DMS79 treated with DMSO at 0.1 percent for 48 hours (cell line): ENCODE results near the gene PHF2.

ENCODE experiments used
- DNase-seq: peaks from one replicate; lab custom pipeline; 2025; lab: John Stamatoyannopoulos, UW

Gene PHF2

DNA sequence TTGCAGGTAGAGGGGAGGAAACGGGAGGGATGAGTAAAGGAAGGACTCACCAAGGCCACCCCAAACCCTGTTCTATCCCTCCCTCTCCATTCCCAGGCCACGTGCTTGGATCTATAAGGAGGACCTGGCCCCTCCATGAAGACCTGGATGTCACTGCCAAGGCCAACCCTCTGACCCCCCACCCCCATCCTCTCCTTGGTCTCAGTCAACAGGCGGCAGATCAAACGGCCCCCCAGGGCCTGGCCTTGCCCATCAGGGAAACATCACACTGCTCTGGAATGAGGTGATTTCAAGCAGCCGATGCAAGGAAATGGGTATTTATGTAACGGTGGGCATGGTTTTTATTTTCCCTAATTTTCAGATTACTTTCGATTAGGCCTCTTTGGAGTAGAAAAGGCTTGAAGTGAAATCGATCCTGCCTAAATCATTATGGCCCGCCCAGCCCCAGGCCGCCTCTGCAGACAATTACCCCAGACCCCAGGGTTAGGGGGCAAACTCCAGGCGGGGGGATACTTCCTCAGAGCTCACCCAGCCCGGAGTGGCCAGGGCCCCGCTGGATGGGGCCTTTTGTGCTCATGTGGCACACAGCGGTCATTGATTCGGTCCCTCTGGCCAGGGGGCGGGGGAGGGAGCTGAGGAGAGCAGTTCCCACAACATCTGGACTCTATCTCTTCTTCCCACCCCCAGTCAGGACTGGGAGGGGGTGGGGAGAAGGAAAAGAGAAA, 125.3 kb downstream of the PHF2 start:
- no peak for DNase-seq

DNA sequence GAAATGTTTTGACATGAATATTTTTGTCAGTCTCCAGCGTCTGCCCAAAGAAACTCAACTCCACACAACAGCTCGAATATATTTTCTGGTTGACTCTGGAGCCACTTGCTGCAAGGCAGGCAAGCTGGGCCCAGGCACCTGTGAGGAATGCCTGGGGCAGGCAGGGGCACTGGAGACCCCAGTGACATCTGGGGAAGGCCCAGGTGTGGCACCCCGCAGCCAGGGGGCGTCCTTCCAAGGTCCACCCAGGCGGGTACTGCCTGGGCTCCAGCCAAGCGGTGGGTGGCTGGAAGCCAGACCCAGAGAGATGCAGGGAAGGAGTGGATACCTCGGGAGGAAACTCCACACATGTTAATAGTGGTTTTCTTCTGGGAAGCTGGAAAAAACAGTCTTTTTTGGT, 125.9 kb downstream of the PHF2 start:
- no peak for DNase-seq

DNA sequence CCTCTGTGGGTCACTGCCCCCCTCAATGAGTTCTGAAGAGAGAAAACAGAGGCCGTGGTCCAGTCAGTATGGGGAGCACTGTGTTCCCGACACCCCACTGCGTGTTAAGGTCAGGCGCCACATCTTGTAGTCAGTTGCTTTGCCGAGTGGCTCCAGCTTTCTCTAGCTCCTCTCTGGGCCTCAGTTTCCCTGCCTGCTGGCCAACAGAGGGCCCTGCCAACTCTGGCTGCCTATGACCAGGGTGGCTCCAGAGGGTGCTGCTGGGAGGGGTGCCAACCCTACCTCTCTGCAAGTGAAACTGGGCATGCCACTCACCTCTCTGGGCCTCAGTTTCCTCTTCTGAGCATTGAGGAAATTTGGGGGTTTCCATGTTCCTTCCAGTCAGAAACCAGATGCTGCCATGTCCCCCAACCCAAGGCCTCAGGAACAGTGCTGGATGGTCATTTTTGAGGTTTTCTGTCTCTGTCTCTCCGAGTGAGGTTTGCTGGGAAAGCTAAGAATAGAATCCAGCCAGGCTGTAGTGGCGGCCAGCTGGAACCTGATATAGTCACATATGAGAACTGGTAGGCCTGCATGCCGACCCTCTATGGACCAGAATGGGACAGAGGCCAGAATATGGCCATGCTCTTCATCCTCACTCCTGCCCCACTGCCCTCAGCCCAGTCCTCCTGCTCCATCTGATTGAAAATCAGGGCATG, 132.1 kb downstream of the PHF2 start:
- no peak for DNase-seq

DNA sequence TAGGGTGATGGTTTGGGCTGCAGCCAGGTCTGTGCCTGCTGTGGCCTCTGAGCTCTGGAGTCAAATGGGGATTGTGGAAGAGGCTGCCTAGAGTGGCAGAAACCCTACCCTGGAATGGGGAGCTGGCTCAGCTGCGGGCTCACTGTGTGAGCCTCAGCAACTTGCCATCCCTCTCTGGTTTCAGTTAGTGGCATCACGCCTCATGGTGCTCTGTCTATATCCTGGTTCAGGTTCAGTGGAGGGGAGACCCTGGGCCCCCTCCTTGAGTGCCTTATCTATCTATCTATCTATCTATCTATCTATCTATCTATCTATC, 132.6 kb downstream of the PHF2 start:
- DNase-seq: no peak

DNA sequence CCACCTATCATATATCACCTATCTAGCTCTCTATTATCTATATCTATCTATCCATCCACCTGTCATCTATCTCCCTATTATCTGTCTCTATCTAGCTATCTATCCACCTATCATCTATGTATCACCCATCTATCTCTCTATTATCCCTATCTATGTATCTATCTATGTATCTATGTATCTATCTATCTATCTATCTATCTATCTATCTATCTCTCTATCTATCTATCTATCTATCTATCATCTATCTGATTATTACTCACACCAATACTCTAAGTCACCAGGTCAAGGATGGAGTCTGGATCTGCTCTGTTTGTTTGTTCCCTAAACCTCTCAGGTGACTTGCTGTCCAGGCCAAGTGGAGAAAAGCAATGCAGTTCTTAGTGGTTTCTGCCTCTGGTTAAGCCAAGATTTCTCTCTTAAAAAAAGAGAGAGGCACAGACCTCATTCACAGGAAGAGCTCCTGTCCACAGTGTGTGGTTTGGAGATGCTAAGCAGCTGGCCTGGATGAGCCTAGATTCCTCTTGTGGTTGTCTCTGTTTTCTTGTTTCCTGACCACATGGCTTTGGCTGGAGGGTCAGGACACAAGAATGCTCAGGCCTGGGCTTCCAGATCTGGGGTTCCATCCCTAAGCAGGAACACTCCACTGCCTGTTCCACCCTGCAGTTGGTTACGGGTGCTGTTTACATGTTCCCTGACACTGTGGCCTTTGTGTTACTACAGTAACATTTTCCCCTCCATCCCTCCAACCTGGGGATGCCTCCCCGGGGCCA, 133.4 kb downstream of the PHF2 start:
- DNase-seq: no peak

DNA sequence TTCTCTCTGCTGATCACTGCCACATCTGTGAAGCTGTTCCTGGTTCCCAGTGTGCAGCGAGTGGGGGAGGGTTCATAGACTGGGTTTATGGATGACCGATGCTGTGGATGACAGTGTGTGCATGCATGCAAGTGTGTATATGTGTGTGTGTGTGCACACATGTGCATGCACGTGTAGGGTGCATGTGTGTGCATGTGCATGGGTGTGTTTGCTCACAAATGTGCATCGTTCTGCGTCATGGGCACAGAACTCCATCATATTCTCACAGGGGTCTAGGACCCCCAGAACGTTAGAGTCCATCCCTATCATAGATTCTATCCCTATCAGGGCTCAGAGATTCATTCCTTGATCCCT, 134.0 kb downstream of the PHF2 start:
- DNase-seq: no peak

DNA sequence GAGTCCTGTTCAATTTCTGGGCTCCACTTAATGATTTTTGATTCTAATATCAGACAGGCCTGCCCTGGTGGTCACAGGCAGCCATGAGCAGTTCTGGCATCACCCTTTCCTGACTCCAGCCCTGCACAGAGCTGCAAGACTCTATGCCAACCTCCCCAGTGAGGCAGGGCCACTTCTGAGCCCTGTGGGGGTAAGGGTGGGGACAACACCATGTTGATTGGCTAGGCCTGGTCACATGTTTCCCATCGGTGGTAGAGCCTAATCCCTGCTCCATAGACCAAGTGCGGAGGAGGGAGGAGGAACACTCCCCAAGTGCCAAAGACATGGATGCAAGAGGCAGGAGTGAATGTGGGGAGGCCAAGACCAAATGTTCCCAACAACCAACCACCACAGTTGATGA, 134.6 kb downstream of the PHF2 start:
- DNase-seq: no peak

DNA sequence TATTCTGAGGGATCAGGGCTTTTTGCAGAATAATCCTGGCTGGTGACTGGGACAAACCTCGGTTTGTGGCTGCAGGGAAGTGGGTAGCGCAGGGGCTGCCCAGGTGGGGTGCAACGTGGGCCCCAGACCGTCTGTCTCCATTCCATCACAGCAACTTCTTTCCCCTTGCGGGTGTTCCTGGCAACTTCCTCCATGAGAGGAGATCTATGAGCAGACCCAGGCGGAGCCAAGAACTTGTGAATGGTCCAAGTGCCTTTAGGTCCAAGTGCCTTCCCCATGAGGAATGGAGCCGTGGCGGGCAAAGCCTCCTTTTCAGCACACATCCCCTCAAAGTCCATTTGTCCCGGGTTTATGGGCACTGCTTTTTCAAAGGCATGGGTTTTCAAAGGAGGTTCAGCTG, 136.5 kb downstream of the PHF2 start:
- no peak for DNase-seq

DNA sequence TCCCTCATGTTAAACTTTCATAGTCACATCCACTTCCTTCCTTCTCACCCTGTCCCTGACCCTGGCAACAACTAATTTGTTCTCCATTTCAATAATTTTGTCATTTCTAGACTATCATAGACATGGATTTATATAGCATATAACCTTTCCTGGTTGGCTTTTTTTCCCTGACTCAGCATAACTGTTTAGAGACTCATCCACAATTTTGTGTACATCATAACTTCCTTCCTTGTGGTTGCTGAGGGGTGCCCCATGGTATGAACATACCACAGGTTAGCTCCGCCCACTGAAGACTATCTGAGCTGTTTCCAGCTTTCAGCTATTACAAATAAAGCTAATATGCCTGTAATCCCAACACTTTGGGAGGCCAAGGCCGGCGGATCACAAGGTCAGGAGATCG, 137.3 kb downstream of the PHF2 start:
- no peak for DNase-seq

DNA sequence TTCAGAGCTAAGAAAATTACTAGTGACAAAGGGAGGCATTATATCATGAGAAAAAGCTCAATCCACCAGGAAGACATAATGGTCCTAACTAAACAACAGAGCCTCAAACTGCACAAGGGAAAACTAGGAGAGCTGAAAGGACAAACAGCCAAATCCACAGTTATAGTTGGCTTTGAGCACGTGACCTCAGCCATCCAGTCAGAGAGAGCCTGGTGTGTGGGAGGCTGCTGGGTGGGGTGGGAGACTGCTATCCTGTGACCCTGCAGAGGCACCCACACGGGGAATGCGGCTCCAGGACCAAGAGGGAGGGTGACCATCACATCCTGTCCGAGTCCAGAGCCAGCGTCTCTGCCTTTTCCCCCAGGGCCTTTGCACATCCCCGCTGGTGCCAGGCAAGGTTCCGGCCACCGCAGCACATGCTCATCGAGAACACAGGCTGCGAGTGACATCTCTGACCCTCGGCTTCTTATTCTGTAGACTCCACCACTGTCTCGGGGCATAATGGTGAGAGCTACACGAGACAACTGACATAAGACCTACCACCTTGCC, 145.1 kb downstream of the PHF2 start:
- DNase-seq: no peak

DNA sequence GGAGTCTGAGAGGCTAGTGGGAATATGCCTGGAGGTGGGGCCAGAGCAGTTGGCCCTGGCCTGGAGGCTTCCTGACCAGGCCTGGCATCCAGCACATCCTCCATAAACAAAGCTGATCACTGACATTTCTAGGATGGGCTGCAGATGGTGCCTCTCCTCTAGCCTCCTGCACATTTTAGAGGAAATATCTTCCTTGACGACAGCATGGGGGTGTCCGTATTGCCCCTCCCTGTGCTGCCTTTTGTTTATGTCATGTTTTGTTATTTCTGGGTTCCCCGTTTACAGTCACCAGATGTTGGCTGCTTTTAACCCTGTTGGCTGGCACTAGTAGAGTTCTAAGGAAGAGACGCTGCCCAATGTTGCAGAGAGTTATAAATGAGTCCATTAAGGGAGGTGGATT, 148.5 kb downstream of the PHF2 start:
- DNase-seq: no peak

DNA sequence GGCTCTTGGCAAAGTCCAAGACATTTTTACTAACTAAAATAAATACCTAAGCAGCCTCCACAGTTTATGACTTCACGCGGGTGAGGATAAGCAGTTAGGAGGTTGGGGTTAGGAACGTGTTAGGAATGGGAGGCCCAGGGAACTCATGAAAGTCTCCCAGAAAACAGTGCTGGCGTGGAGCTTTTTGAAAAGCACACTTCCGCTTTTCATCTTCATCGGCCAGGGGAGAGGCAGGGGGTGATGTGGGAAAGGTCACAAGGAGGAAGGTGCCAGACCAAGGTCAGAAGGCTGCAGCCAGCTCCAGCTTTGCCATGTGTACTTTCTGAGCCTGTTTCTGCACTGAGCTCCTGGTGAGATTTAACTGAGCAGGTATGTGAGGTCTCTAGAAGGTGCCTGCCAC, 149.0 kb downstream of the PHF2 start:
- no peak for DNase-seq

DNA sequence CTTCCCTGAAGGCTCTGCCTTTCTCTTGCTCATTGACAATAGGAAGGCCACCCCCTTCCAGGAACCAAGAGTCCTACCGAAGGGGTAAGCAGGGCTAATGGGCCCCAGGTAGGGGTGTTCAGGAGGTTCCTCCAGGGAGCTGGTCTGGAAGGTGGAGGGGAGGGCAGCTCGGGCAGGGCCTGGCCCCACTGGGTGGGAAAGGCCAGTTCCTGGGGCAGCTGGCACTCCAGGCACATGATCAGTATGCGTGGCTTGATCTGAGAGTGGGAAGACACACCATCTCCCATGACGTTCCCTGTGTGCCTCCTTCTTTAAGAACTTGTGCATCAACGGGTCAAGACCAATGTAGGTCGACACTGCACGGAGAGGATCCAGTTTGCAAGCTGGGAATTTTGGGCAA, 149.8 kb downstream of the PHF2 start:
- no peak for DNase-seq
